ENCODE results near the gene FREY1.

FREY1 gene

GRCh38 chr11:45931739-45932138, 24.7 kb upstream of the FREY1 start:
- H3K9me3 ChIP-seq (ENCODE audit: severe bottlenecking) = no peaks in the 10 kb centered on the region
- DNase-seq = no peak
- H3K4me3 ChIP-seq (ENCODE audit: low read depth, low read length) = no peak overlapping the region
- H3K36me3 ChIP-seq = peaks cover 35% of the 10 kb centered on the region
- H3K27ac ChIP-seq = no peak overlapping the region
- TF ChIP-seq, protein P1, sequence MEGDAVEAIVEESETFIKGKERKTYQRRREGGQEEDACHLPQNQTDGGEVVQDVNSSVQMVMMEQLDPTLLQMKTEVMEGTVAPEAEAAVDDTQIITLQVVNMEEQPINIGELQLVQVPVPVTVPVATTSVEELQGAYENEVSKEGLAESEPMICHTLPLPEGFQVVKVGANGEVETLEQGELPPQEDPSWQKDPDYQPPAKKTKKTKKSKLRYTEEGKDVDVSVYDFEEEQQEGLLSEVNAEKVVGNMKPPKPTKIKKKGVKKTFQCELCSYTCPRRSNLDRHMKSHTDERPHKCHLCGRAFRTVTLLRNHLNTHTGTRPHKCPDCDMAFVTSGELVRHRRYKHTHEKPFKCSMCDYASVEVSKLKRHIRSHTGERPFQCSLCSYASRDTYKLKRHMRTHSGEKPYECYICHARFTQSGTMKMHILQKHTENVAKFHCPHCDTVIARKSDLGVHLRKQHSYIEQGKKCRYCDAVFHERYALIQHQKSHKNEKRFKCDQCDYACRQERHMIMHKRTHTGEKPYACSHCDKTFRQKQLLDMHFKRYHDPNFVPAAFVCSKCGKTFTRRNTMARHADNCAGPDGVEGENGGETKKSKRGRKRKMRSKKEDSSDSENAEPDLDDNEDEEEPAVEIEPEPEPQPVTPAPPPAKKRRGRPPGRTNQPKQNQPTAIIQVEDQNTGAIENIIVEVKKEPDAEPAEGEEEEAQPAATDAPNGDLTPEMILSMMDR (IDR thresholded peaks at IDR 0.05; ENCODE audit: low read depth, low read length) = no peak
- no peaks in the 10 kb centered on the region for H3K27me3 ChIP-seq (ENCODE audit: insufficient read depth, low read depth, severe bottlenecking)

GRCh38 chr11:45930951-45931570, 24.0 kb upstream of the FREY1 start:
- H3K4me3 ChIP-seq (ENCODE audit: low read depth, low read length) = no peak overlapping the region
- no peak for DNase-seq
- no peaks in the 10 kb centered on the region for H3K9me3 ChIP-seq (ENCODE audit: severe bottlenecking)
- no peak overlapping the region for H3K27ac ChIP-seq
- peaks cover 34% of the 10 kb centered on the region for H3K36me3 ChIP-seq
- no peaks in the 10 kb centered on the region for H3K27me3 ChIP-seq (ENCODE audit: insufficient read depth, low read depth, severe bottlenecking)
- TF ChIP-seq, protein P1 (IDR thresholded peaks at IDR 0.05; ENCODE audit: low read depth, low read length) = no peak

DNA sequence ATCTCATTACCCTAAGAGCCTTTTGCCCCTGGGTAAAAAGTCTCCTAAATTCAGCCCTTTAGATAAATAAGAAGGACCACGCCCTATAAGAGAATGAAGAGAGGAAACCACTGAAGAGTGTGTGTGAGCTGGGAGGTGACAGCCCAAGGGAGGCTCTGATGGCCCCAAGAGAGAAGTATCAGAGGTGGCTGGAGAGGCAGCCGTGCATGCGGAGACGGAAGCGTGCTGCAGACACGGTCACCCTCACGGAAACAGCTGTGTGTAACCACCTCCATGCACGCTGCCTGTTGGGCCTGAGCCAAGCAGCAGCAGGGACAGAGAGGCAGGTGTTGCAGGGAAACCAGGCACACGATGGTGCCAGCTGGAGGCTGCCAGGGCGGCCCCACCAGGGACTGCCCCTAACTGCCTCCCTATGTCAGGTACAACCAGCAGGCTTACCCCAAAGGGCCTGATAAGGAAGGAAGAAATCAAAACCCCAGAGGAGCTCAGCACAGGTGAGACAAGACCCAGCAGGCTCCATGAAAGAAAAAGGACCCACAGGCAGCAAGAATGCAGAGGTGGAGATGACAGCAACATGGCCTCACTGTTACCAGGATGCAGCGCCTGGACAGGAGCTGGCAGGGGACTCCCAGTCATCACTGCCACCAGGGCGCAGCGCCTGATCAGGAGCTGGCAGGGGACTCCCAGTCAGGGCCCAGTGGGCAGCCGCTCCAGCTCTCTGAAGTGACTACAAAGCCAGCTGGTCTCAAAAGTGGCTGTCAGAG, 23.1 kb upstream of the FREY1 start:
- TF ChIP-seq, protein P1 (IDR thresholded peaks at IDR 0.05; ENCODE audit: low read depth, low read length) = no peak
- H3K27me3 ChIP-seq (ENCODE audit: insufficient read depth, low read depth, severe bottlenecking) = no peaks in the 10 kb centered on the region
- DNase-seq = no peak
- H3K27ac ChIP-seq = no peak overlapping the region
- peaks cover 31% of the 10 kb centered on the region for H3K36me3 ChIP-seq
- no peaks in the 10 kb centered on the region for H3K9me3 ChIP-seq (ENCODE audit: severe bottlenecking)
- H3K4me3 ChIP-seq (ENCODE audit: low read depth, low read length) = no peak overlapping the region

DNA sequence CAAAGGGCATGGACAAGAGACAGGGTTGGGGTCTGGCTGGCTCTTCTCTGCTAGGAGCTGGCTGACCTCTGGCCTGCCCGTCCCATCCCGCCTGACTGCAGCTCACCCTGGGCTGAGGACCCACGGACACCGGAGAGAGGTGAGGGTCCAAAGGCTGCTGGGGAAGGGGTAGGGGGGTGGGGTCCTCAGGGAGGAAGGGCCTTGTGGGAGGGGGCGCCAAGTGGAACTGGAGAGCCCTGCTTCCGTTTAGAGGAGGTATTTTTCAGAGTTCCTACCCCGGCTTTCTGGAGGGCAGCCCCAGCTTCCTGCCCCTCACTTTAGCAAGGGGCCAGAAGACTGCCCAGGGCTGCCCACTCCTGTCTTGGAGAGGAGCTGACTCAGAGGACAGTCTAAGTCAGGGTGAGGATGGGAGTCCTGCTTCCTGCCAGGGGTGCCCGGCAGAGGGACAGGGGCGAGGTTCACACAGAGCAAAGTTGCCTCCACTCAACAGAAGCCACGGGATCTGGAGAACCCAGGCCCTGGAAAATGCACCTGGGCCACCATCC, 22.5 kb upstream of the FREY1 start:
- TF ChIP-seq, protein P1 (IDR thresholded peaks at IDR 0.05; ENCODE audit: low read depth, low read length) = no peak
- H3K27ac ChIP-seq = no peak overlapping the region
- no peak for DNase-seq
- H3K4me3 ChIP-seq (ENCODE audit: low read depth, low read length) = no peak overlapping the region
- no peaks in the 10 kb centered on the region for H3K9me3 ChIP-seq (ENCODE audit: severe bottlenecking)
- peaks cover 25% of the 10 kb centered on the region for H3K36me3 ChIP-seq
- H3K27me3 ChIP-seq (ENCODE audit: insufficient read depth, low read depth, severe bottlenecking) = no peaks in the 10 kb centered on the region

DNA sequence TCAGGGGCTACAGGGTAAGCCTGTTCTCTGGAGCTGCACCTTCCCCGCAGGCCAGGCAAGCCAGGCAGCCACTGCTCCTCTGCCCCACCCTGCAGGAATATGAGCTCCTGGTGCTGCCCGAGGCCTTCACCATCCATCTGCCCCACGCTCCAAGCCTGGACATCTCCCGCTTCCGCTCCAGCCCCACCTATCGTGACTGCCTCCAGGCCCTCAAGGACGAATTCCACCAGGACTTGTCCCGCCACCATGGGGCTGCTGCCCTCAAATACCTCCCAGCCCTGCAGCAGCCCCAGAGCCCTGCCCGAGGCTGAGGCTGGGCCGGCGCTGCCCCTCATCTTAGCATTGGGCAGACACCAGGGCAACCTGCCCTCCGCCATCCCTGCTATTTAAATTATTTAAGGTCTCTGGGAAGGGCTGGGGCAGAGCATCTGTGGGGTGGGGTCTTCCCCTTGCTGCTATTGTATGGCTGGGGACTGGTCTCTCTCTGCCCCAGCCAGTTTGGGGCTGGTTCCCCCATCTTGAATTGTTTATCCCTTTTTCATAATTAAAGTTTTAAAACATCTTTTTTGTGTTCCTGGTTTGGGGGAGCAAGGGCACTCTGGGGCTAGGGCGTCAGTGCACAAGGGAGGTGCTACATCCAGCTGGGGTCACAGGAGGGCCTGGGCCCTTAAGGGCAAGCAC, 21.6 kb upstream of the FREY1 start:
- Histone ChIP-seq H3K27me3 (ENCODE audit: insufficient read depth, low read depth, severe bottlenecking) (no peaks in the 10 kb centered on the region), H3K9me3 (ENCODE audit: severe bottlenecking) (no peaks in the 10 kb centered on the region), H3K4me3 (ENCODE audit: low read depth, low read length) (no peak overlapping the region), H3K36me3 (peaks cover 18% of the 10 kb centered on the region), H3K27ac (no peak overlapping the region)
- no peak for DNase-seq
- TF ChIP-seq, protein P1 (IDR thresholded peaks at IDR 0.05; ENCODE audit: low read depth, low read length) = no peak

Data from WERI-Rb-1 (cell line).